AG09319 (cell line): Measurements from ENCODE around the gene CAPZB.

Experiments
- DNase-seq: peaks from one replicate; pipeline ENCODE4 v3.0.0-alpha.2; 2010; ENCODE audit warnings: low read depth; ENCODE audit errors: extremely low read depth
- CTCF ChIP-seq: IDR thresholded peaks from 2 replicates; pipeline ENCODE4 v1.5.1; 2011; ENCODE audit warnings: low read depth, mild to moderate bottlenecking, inconsistent platforms, low read length, moderate library complexity

Gene CAPZB

GRCh38 chr1:19342062-19342750 lies 143.1 kb downstream of the CAPZB start:
- TF ChIP-seq CTCF, result no peak

GRCh38 chr1:19341201-19342061 lies 143.9 kb downstream of the CAPZB start:
- peak; percentile 83 for TF ChIP-seq CTCF
- DNase-seq, result no peak

More at GRCh38 chr1:19342062-19342750, 143.1 kb downstream of the CAPZB start:
- no peak for DNase-seq

GRCh38 chr1:19340387-19340937 lies 144.9 kb downstream of the CAPZB start:
- no peak for TF ChIP-seq CTCF
- no peak for DNase-seq

- TF ChIP-seq CTCF, result no peak
Measured at GRCh38 chr1:19339214-19339861, 146.0 kb downstream of the CAPZB start.

GRCh38 chr1:19338323-19338762 lies 147.0 kb downstream of the CAPZB start:
- no peak for DNase-seq
- TF ChIP-seq CTCF, result peak; percentile 19

More at GRCh38 chr1:19339214-19339861, 146.0 kb downstream of the CAPZB start:
- DNase-seq, result no peak

- TF ChIP-seq CTCF, result no peak
- no peak for DNase-seq
Measured at GRCh38 chr1:19337289-19337688, 148.1 kb downstream of the CAPZB start.
